ENCODE measurements around the gene SLIT3. TPM values are rescaled to one million over a fixed set of nuclear protein-coding genes. Genes with fewer than 3 reads are reported as not detected.

Gene SLIT3
- total and polyA plus RNA-seq, 10 of the 15 experiments (the other 5 are each of a cell fraction or from before 2014, with no cell fraction given) = 0.05 TPM; not detected in 9

GRCh38 chr5:169050636-169051035, 250.3 kb downstream of the SLIT3 start:
- no peaks in the 10 kb centered on the region for H3K79me2 ChIP-seq (ENCODE audit: control insufficient read depth, insufficient read depth, low read length)
- H2AFZ ChIP-seq (ENCODE audit: control insufficient read depth, low read depth, low read length) = no peak overlapping the region
- ChIA-PET CTCF (interaction anchor here (1.2 kb wide), 1 partner anchor 9 kb away, joined by 3 read pairs; no protein-coding TSS in a partner anchor), RAD21 (ENCODE audit: unreplicated experiment) (no interaction called here), SMC1A (ENCODE audit: uncharacterized antibody, unreplicated experiment) (no interaction called here), POLR2A (no interaction called here)
- H3K27me3 ChIP-seq (replicated peaks in 1 of 2; ENCODE audit: control insufficient read depth in 2 of 2, insufficient read depth in 2 of 2, low read length in 1 of 2) = peaks cover 2% of the 10 kb centered on the region in 2 experiments; a peak in 2 of 4 replicates
- H3K9me3 ChIP-seq (replicated peaks; ENCODE audit: control insufficient read depth, insufficient read depth, low read length) = no peaks in the 10 kb centered on the region
- no peak overlapping the region for H3K27ac ChIP-seq (ENCODE audit: control insufficient read depth, insufficient read depth)
- WGBS (ENCODE audit: insufficient coverage, insufficient replicate concordance, low lambda C conversion rate, missing lambda C conversion rate) = 43% methylated on average over 10 of the region's 10 CpGs
- H3K36me3 ChIP-seq (ENCODE audit: control insufficient read depth in 2 of 2, insufficient read depth in 2 of 2, low read length in 1 of 2) = no peaks in the 10 kb centered on the region
- no peaks in the 10 kb centered on the region for H3K4me1 ChIP-seq (ENCODE audit: control insufficient read depth, insufficient read depth, low read length)
- TF ChIP-seq SMC3 (IDR thresholded peaks at IDR 0.05; ENCODE audit: borderline replicate concordance, low read length) (no peak), GABPA (IDR thresholded peaks at IDR 0.05; ENCODE audit: low read depth) (no peak), TCF7 (IDR thresholded peaks at IDR 0.05; ENCODE audit: borderline replicate concordance) (no peak), KDM1A (IDR thresholded peaks at IDR 0.05; ENCODE audit: borderline replicate concordance) (no peak), NFYB (IDR thresholded peaks at IDR 0.05; ENCODE audit: insufficient read depth, low read depth, low read length) (no peak), MEF2A (IDR thresholded peaks at IDR 0.05; ENCODE audit: insufficient read depth, low read depth, low read length) (no peak)
- TF ChIP-seq, protein P1, sequence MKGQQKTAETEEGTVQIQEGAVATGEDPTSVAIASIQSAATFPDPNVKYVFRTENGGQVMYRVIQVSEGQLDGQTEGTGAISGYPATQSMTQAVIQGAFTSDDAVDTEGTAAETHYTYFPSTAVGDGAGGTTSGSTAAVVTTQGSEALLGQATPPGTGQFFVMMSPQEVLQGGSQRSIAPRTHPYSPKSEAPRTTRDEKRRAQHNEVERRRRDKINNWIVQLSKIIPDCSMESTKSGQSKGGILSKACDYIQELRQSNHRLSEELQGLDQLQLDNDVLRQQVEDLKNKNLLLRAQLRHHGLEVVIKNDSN (IDR thresholded peaks at IDR 0.05; ENCODE audit: borderline replicate concordance, extremely low read length, insufficient read depth, low read depth, low read length) = no peak
- no peak overlapping the region for H3K4me2 ChIP-seq (ENCODE audit: control insufficient read depth, insufficient read depth)
- no TSS peak for BruUV-seq (replicated peaks)
- no peak for FAIRE-seq
- no peak overlapping the region for H3K4me3 ChIP-seq
- no peak for DNase-seq (ENCODE audit: low read depth, low spot score)
- H4K20me1 ChIP-seq (ENCODE audit: control insufficient read depth, insufficient read depth) = no peaks in the 10 kb centered on the region
- no peak for ATAC-seq
- H3K9ac ChIP-seq (ENCODE audit: control insufficient read depth, insufficient read depth, low read length) = no peak overlapping the region
- in situ Hi-C loops (cut with MboI) (no loop called here), intact Hi-C loops (cut with micrococcal nuclease; ENCODE audit: unreplicated experiment) (no loop called here)

DNA sequence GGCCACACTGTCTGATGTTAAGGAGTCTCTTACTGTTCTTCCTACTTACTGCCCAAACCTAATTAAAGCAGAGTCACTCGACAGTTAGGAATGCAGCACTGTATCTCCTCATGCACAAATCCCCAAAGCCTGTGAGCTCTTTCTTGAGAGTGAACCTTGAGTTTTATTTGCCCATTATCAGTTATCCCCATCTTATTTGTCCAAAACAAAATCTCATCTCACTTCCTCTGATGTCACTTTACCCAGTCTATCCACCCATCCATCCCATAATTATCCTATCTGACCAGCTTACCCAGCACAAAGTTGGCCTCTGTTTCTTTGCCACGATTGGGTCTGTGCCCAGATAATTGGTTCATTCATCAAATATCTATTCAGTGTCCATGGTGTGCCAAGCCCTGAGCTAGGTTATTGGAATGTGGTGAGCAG, 250.8 kb downstream of the SLIT3 start:
- CTCF ChIA-PET = interaction anchor here (1.2 kb wide), 1 partner anchor 9 kb away, joined by 3 read pairs; no protein-coding TSS in a partner anchor
- no peaks in the 10 kb centered on the region for H3K79me2 ChIP-seq (ENCODE audit: control insufficient read depth, insufficient read depth, low read length)
- H3K4me3 ChIP-seq = no peak overlapping the region
- H4K20me1 ChIP-seq (ENCODE audit: control insufficient read depth, insufficient read depth) = no peaks in the 10 kb centered on the region
- H3K4me1 ChIP-seq (ENCODE audit: control insufficient read depth, insufficient read depth, low read length) = no peaks in the 10 kb centered on the region
- H3K9ac ChIP-seq (ENCODE audit: control insufficient read depth, insufficient read depth, low read length) = no peak overlapping the region
- H3K36me3 ChIP-seq (ENCODE audit: control insufficient read depth in 2 of 2, insufficient read depth in 2 of 2, low read length in 1 of 2) = no peaks in the 10 kb centered on the region
- in situ Hi-C loops (cut with MboI) (no loop called here), intact Hi-C loops (cut with micrococcal nuclease; ENCODE audit: unreplicated experiment) (no loop called here)
- SMC1A ChIA-PET (ENCODE audit: uncharacterized antibody, unreplicated experiment) = no interaction called here
- FAIRE-seq (no peak), DNase-seq (ENCODE audit: low read depth, low spot score) (no peak), ATAC-seq (no peak)
- no peak overlapping the region for H3K4me2 ChIP-seq (ENCODE audit: control insufficient read depth, insufficient read depth)
- RAD21 ChIA-PET (ENCODE audit: unreplicated experiment) = no interaction called here
- no TSS peak for BruUV-seq (replicated peaks)
- POLR2A ChIA-PET = no interaction called here
- 0% methylated on average over 2 of the region's 2 CpGs for WGBS (ENCODE audit: insufficient coverage, insufficient replicate concordance, low lambda C conversion rate, missing lambda C conversion rate)
- H3K27ac ChIP-seq (ENCODE audit: control insufficient read depth, insufficient read depth) = no peak overlapping the region
- H2AFZ ChIP-seq (ENCODE audit: control insufficient read depth, low read depth, low read length) = no peak overlapping the region
- H3K9me3 ChIP-seq (replicated peaks; ENCODE audit: control insufficient read depth, insufficient read depth, low read length) = no peaks in the 10 kb centered on the region
- peaks cover 2% of the 10 kb centered on the region in 2 experiments; a peak in 2 of 4 replicates for H3K27me3 ChIP-seq (replicated peaks in 1 of 2; ENCODE audit: control insufficient read depth in 2 of 2, insufficient read depth in 2 of 2, low read length in 1 of 2)
- no peak for TF ChIP-seq RELB (IDR thresholded peaks at IDR 0.05; ENCODE audit: low read depth)
- no peak for TF ChIP-seq RCOR1 (conservative IDR thresholded peaks at IDR 0.05; ENCODE audit: low read depth, low read length)
- TF ChIP-seq, protein P2, sequence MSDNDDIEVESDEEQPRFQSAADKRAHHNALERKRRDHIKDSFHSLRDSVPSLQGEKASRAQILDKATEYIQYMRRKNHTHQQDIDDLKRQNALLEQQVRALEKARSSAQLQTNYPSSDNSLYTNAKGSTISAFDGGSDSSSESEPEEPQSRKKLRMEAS (IDR thresholded peaks at IDR 0.05; ENCODE audit: low read depth, low read length) = no peak
- no peak for TF ChIP-seq HDGF (IDR thresholded peaks at IDR 0.05)
- TF ChIP-seq CHD1 (IDR thresholded peaks at IDR 0.05; ENCODE audit: low read depth, low read length) = no peak
- no peak for TF ChIP-seq GATAD2B (conservative IDR thresholded peaks at IDR 0.05; ENCODE audit: low read depth)
- TF ChIP-seq MTA2 (IDR thresholded peaks at IDR 0.05; ENCODE audit: low read depth) = no peak
- TF ChIP-seq BHLHE40 (IDR thresholded peaks at IDR 0.05; ENCODE audit: borderline replicate concordance in 1 of 2, low read depth in 2 of 2, low read length in 1 of 2) = no peak
- no peak for TF ChIP-seq LARP7 (IDR thresholded peaks at IDR 0.05)
